GM18951 (cell line): ENCODE results near the gene TCOF1.

Experiments
- POLR2A ChIP-seq: IDR thresholded peaks from 4 replicates; pipeline ENCODE4 v1.6.1; 2011; ENCODE audit warnings: mild to moderate bottlenecking; ENCODE audit not compliant: insufficient read length, insufficient read depth; ENCODE audit errors: extremely low read depth
- in situ Hi-C: fragments of 300-500 bp; cut with MboI; formaldehyde crosslinking; loops from one replicate; pipeline ENCODE4 v1.12.0; 2022; ENCODE audit warnings: low sequenced_read_pairs, mixed read lengths, inconsistent platforms; ENCODE audit not compliant: unreplicated experiment

The TCOF1 gene

DNA sequence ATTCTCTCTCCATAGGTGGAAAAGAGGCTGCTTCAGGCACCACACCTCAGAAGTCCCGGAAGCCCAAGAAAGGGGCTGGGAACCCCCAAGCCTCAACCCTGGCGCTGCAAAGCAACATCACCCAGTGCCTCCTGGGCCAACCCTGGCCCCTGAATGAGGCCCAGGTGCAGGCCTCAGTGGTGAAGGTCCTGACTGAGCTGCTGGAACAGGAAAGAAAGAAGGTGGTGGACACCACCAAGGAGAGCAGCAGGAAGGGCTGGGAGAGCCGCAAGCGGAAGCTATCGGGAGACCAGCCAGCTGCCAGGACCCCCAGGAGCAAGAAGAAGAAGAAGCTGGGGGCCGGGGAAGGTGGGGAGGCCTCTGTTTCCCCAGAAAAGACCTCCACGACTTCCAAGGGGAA is 38.8 kb downstream of the TCOF1 start:
- TF ChIP-seq POLR2A: no peak
- in situ Hi-C loops: no loop called here

DNA sequence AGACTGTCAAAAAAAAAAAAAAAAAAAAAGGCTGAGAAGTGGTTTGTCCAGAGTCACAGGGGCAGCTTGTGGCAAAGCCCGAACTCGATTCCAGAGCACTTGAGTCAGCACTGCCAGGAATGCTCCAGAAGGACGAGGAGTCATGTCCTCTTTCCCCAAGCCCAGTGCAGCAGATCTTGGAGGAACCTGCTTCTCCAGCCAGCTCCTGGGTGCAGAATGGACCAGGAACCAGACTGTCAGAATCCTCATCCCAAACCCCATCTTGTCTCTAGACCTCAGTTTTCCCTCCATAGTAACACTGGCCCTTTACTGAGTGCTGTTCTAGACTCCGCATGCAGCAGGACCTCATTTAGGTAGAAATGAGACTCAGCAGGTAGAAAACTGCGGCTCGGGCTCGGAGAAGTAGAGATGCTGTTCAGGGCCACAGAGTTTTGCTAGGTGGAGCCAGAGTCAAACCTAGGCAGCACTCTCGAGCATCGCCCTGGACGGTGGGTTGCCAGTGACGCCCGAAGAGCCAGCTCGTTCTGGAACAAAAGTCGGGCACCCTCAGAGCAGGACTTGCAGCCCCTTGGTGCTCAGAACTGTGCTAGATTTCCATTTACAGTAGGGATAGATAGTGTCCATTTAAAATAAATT is 39.8 kb downstream of the TCOF1 start:
- in situ Hi-C loops: no loop called here
- TF ChIP-seq POLR2A: no peak

- TF ChIP-seq POLR2A: no peak
- in situ Hi-C loops: no loop called here
These were observed 40.6 kb downstream of the TCOF1 start for GRCh38 chr5:150397782-150398721.

GRCh38 chr5:150398722-150399523 is 41.4 kb downstream of the TCOF1 start:
- peak; percentile 40 for TF ChIP-seq POLR2A
- in situ Hi-C loops: no loop called here

GRCh38 chr5:150399524-150400211 is 42.2 kb downstream of the TCOF1 start:
- peak; percentile 45 for TF ChIP-seq POLR2A

GRCh38 chr5:150400316-150401075 is 43.0 kb downstream of the TCOF1 start:
- in situ Hi-C loops: no loop called here
- TF ChIP-seq POLR2A: peak; percentile 68

More at GRCh38 chr5:150399524-150400211, 42.2 kb downstream of the TCOF1 start:
- in situ Hi-C loops: no loop called here

- TF ChIP-seq POLR2A: no peak
- in situ Hi-C loops: no loop called here
These were observed 43.5 kb downstream of the TCOF1 start for GRCh38 chr5:150401076-150401375.

DNA sequence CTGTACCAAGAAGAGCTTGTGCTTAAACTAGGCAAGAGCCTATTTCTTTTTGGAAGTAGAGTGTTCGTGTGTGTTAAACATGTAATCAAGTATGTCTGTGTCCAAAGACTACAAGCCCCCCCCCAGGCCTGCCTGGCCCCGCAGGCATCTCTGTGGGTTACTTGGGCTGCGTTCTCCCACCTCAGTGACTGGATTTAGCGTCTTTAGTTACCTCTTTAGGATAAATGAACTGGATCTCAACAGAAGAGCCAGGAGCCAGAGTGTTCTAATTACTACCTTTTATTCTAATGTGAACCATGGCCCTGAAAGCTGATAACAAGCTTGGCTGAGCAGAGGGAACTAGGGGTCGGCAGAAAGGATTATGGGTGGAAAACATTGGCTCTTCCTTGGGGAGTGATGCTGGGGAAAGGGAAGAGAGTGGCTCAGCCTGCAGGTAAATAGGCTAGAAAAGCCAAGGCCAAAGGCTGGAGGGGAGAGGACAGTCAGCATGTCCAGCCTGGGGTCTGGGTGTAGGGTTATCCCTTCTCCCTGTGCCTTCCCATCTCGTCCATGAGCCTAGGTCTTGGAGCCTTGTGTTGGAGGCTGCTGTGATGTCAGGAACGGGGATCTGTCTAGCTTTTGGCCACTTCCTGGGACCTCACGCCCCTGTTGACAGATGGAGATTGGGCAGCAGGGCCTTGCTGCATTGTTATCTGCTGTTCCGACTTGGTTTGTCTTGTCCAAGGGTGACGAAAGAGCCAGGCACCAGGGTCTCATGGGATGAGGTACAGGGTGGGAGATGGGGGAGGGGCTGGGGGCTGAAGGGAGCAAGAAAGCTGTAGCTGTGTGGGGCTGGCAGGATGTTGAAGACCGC is 44.1 kb downstream of the TCOF1 start:
- in situ Hi-C loops: no loop called here
- TF ChIP-seq POLR2A: peak; percentile 57

DNA sequence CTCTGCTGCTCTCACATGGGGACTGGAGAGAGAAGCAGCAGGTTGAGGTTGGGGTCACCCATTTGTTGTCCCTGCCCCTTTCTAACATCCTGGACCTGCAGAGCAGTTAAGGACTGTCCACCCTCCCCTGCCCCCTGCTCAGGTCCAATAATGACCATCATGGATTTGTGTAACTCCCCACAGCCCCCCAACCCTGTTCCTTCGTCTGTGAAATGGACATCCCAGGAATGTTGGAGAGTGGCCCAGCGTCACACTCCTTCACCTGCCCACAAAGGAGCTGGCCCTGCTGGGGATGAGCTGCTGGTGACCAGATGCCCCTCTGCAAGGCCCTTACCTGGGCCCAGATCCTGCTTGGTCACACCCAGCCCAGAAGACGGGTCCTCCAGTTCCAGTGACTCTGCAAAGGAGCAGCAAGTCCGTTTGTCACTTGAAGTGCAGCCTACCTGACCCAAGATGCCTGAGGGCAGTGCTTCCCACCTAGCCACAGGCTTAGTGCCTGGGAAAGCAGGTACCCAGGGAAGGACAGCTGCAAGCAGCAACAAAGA is 44.8 kb downstream of the TCOF1 start:
- in situ Hi-C loops: no loop called here
- no peak for TF ChIP-seq POLR2A

DNA sequence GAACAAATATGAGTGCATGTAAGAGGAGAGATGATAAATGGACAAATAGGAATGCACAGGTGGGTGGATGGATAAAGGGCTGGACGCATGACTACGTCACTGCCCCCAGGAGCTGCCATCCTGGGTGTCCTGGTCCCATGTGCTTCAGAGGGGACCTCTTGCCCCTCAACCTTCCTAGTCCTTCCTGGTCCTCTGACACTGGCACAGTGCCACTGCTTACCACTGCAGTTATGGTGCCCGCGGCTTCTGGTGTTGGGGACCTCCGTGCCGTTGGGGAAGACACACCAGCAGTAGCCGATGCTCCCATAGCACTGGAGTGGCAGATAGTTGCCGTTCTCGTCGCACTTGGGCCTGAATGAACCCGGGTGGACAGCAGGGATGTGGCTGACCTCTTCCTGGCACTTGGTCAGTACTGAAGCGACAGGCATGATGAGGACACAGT is 45.4 kb downstream of the TCOF1 start:
- peak; percentile 46 for TF ChIP-seq POLR2A
- in situ Hi-C loops: no loop called here

DNA sequence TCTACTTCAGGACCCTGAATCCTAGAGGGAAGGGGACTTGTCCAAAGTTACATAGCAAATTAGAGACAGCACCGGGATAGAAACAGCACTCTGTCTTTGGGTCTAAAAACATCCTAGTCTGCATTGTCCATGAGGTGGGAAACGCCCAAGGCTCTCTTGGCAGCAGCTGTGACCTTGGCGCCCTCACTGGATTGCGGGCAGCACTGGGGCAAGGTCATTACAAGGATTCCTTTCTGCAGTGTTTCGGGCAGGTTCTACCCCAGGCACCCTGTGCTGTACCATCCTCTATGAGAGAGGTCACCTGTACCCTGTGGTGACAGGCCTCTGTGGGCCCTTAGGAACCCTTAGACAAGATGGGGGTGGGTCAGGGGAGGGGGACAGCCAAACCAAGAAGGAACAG is 46.6 kb downstream of the TCOF1 start:
- no peak for TF ChIP-seq POLR2A
- in situ Hi-C loops: no loop called here
